Prostate gland (tissue), 2 donors: ENCODE measurements around the gene COL23A1. TPM values are rescaled to one million over a fixed set of nuclear protein-coding genes. Genes with fewer than 3 reads are reported as not detected.

Source experiments
- DNase-seq: peaks from one replicate; pipeline ENCODE4 v3.0.0-alpha.2; 2019; ENCODE audit warnings: low spot score
- H3K27ac ChIP-seq, 2 donors: fragments of 200-600 bp; sonication (generic); 2 replicates each; pipeline ENCODE4 v1.5.1; 2017 to 2019
- H3K27me3 ChIP-seq: fragments of 200-600 bp; sonication (generic); replicated peaks from 2 replicates; pipeline ENCODE4 v1.5.1; 2019; ENCODE audit not compliant: insufficient read depth
- H3K36me3 ChIP-seq, 2 donors: fragments of 200-600 bp; sonication (generic); 1 replicate in 1 of 2; 2 replicates in 1 of 2; pipeline versions ENCODE4 v1.5.1 to v1.8.1; 2017 to 2019
- H3K4me1 ChIP-seq: fragments of 200-600 bp; sonication (generic); replicated peaks from 2 replicates; pipeline ENCODE4 v1.5.1; 2019
- H3K4me3 ChIP-seq, 2 donors: fragments of 200-600 bp; sonication (generic); 2 replicates each; pipeline ENCODE4 v1.5.1; 2017 to 2019
- H3K9me3 ChIP-seq: fragments of 200-600 bp; sonication (generic); 2 replicates; pipeline ENCODE4 v1.5.1; 2017
- POLR2A ChIP-seq: fragments of 450-650 bp; IDR thresholded peaks from one replicate; pipeline ENCODE4 v1.6.1; 2016; ENCODE audit warnings: antibody characterized with exemption, mild to moderate bottlenecking
- POLR2AphosphoS5 ChIP-seq: sonication (generic); formaldehyde crosslinking; IDR thresholded peaks from one replicate; pipeline ENCODE4 v1.6.1; 2017; ENCODE audit warnings: antibody characterized with exemption
- WGBS: methylation state at CpG from one replicate; pipeline ENCODE4 v1.1.5; 2018; 5-methylcytosine and 5-hydroxymethylcytosine counted together
- intact Hi-C: fragments of 100-400 bp; cut with DNase I; formaldehyde crosslinking; loops from one replicate; pipeline ENCODE4 v1.14.2; 2022
- total RNA-seq, 2 donors: library from RNA; depleted of rRNA; stranded (reverse); fragments of >200 nt; gene quantifications; one replicate each; pipeline ENCODE4 v1.1.0, GENCODE V29; 2016
- TF ChIP-seq, protein P1 (sequence below), 4 experiments: fragments of 200-600 bp in 2 of 4; fragments of 450-650 bp in 2 of 4; sonication (generic) in 2 of 4; IDR thresholded peaks; 1 replicate in 3 of 4; 2 replicates in 1 of 4; pipeline ENCODE4 v1.5.1; 2016 to 2019; ENCODE audit warnings: antibody characterized with exemption in 4 of 4, mild to moderate bottlenecking in 2 of 4, moderate library complexity in 2 of 4

The COL23A1 gene
- total RNA-seq, 2 donors from 2014 or later: 2.7 to 6.1 TPM

DNA sequence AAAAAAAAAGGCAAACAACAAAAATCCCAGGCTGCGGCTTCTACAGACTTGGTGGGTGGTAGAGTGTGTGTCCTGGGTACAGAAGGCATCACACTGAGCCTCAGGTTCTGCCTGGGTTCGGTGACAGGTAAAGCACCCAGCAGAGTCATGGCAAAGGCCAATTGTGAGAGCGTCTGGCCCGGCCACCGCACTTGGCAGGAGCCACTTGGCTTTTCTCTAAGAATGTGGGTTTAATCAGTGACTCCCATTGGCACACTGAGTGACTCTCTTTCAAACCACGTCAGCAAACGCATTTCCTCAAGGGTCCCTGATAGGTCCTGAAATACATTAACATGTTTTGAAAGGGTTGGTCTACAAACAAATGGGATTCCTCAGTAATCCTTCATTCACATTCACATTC, 17.0 kb downstream of the COL23A1 start:
- TF ChIP-seq POLR2A: no peak
- TF ChIP-seq, protein P1, sequence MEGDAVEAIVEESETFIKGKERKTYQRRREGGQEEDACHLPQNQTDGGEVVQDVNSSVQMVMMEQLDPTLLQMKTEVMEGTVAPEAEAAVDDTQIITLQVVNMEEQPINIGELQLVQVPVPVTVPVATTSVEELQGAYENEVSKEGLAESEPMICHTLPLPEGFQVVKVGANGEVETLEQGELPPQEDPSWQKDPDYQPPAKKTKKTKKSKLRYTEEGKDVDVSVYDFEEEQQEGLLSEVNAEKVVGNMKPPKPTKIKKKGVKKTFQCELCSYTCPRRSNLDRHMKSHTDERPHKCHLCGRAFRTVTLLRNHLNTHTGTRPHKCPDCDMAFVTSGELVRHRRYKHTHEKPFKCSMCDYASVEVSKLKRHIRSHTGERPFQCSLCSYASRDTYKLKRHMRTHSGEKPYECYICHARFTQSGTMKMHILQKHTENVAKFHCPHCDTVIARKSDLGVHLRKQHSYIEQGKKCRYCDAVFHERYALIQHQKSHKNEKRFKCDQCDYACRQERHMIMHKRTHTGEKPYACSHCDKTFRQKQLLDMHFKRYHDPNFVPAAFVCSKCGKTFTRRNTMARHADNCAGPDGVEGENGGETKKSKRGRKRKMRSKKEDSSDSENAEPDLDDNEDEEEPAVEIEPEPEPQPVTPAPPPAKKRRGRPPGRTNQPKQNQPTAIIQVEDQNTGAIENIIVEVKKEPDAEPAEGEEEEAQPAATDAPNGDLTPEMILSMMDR (IDR thresholded peaks at IDR 0.05): no peak
- TF ChIP-seq POLR2AphosphoS5: no peak
- H3K36me3 ChIP-seq: no peaks in the 10 kb centered on the region
- no peak overlapping the region for H3K27ac ChIP-seq
- WGBS: 90% methylated on average over 7 of the region's 7 CpGs
- no peaks in the 10 kb centered on the region for H3K4me1 ChIP-seq
- H3K9me3 ChIP-seq: no peaks in the 10 kb centered on the region
- intact Hi-C loops: no loop called here
- no peaks in the 10 kb centered on the region for H3K27me3 ChIP-seq
- no peak for DNase-seq
- H3K4me3 ChIP-seq: no peak overlapping the region

DNA sequence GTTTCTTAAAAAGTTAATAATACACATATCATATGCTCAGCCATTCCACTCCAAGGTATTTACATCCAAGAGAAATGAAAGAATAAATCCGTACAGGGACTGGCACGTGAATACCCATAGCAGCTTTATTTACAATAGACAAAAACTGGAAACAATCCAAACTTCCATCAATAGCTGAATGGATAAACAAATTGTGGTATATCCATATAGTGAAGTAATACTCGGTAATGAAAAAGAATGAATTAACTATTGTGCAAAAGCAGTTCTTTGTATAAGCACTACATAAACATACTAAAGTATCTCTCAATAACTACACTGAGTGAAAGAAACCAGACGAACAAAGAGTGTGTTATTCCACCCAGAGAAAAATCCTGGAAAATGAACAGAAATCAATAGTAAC, 17.6 kb downstream of the COL23A1 start:
- WGBS: 93% methylated on average over 4 of the region's 4 CpGs
- no peaks in the 10 kb centered on the region for H3K36me3 ChIP-seq
- no peak for DNase-seq
- H3K9me3 ChIP-seq: no peaks in the 10 kb centered on the region
- intact Hi-C loops: no loop called here
- no peaks in the 10 kb centered on the region for H3K4me1 ChIP-seq
- H3K27me3 ChIP-seq: no peaks in the 10 kb centered on the region
- H3K27ac ChIP-seq: no peak overlapping the region
- TF ChIP-seq, protein P1 (IDR thresholded peaks at IDR 0.05): no peak
- TF ChIP-seq POLR2AphosphoS5: no peak
- TF ChIP-seq POLR2A: no peak
- no peak overlapping the region for H3K4me3 ChIP-seq

DNA sequence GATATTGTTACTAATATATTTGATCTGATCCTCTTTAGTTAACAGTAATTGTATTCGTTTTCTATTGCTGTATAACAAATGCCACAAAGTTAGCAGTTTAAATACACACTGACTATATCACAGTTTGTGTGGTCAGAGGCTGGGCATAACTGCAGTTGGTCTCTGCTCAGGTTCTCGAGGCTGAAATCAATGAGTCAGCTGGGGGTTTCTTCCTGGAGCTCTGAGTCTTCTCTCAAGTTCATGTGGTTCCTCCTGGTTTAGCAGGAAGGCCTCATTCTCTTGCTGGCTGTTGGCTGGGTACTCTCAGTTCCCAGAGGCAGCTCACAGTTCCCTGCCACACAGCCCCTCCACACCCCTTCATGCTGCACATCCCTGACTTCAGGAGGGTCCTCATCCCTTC, 20.7 kb downstream of the COL23A1 start:
- no peak for DNase-seq
- Histone ChIP-seq H3K4me3 (no peak overlapping the region), H3K9me3 (no peaks in the 10 kb centered on the region), H3K36me3 (no peaks in the 10 kb centered on the region), H3K27ac (no peak overlapping the region), H3K27me3 (no peaks in the 10 kb centered on the region), H3K4me1 (no peaks in the 10 kb centered on the region)
- TF ChIP-seq POLR2AphosphoS5 (no peak), POLR2A (no peak)
- TF ChIP-seq, protein P1 (IDR thresholded peaks at IDR 0.05): no peak
- 57% methylated on average over 2 of the region's 2 CpGs for WGBS
- intact Hi-C loops: no loop called here

DNA sequence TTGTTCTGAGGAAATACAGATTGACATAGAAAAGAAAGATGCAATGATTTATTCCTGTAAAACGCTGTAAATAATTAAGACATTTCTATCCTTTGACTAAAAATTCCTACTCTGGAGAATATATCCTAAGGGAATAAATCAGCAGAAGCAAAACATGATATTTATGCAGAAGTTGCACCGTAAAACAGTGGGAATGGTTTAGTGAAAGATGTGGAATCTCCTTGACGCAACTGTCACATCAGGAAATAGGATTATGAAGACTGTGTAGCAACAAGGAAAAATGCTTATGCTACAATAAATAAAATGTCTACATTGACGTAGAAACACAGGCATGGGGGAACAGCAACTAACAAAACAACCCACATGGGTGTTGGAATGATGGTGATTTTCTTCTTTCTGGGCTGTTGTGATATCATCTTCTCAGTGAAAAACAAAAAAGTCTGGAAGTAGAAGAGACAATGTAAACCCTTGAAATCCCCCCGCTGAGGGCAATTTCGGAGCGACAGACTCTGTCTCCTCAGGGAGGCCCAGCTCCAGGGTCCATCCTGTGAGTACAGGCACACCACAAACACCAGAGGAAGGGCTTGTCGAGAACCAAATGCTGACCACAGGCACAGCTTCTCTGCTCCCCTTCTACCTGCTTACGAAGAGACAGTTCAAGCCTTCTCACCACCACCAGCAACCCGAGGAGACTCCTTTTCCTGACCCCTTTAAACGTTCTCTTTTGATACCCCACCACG, 25.2 kb downstream of the COL23A1 start:
- Histone ChIP-seq H3K4me1 (no peaks in the 10 kb centered on the region), H3K27ac (no peak overlapping the region), H3K9me3 (no peaks in the 10 kb centered on the region), H3K36me3 (no peaks in the 10 kb centered on the region), H3K4me3 (no peak overlapping the region), H3K27me3 (no peaks in the 10 kb centered on the region)
- no peak for DNase-seq
- 74% methylated on average over 12 of the region's 12 CpGs for WGBS
- intact Hi-C loops: no loop called here
- TF ChIP-seq, protein P1 (IDR thresholded peaks at IDR 0.05): no peak
- TF ChIP-seq POLR2AphosphoS5 (no peak), POLR2A (no peak)

DNA sequence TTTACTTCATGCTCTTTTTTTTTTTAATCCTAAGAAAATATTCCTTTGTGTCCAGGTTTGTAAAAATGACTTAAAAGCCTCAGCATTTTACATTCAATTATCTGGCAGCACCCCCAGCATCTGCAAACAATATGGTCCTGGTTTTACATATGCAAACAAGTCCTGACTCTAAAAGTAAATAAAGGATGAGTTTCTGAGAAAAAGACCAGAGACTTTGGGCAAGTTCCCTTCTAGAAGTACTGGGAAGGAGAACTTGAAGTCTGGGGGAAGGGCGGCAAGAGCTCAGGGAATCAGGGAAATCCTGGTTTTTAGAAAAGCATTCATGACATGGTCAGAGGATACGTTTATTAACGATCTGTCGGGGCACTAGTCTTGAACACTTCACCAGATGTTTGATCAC, 25.8 kb downstream of the COL23A1 start:
- WGBS: 17% methylated on average over 4 of the region's 4 CpGs
- intact Hi-C loops: no loop called here

More for the DNA sequence above, 25.8 kb downstream of the COL23A1 start:
- no peak for DNase-seq
- Histone ChIP-seq H3K4me3 (no peak overlapping the region), H3K9me3 (no peaks in the 10 kb centered on the region), H3K4me1 (no peaks in the 10 kb centered on the region), H3K36me3 (no peaks in the 10 kb centered on the region), H3K27ac (no peak overlapping the region), H3K27me3 (no peaks in the 10 kb centered on the region)
- no peak for TF ChIP-seq POLR2A
- no peak for TF ChIP-seq POLR2AphosphoS5
- TF ChIP-seq, protein P1 (IDR thresholded peaks at IDR 0.05): no peak
